Bone marrow (tissue), 2 donors: Measurements from ENCODE around the gene DYRK1A.

Source experiments
- DNase-seq, 2 donors: peaks; one replicate each; lab custom pipeline; 2025; lab: John Stamatoyannopoulos, UW

Gene DYRK1A

GRCh38 chr21:37550618-37551330 is 184.2 kb downstream of the DYRK1A start:
- DNase-seq, result no peak

DNA sequence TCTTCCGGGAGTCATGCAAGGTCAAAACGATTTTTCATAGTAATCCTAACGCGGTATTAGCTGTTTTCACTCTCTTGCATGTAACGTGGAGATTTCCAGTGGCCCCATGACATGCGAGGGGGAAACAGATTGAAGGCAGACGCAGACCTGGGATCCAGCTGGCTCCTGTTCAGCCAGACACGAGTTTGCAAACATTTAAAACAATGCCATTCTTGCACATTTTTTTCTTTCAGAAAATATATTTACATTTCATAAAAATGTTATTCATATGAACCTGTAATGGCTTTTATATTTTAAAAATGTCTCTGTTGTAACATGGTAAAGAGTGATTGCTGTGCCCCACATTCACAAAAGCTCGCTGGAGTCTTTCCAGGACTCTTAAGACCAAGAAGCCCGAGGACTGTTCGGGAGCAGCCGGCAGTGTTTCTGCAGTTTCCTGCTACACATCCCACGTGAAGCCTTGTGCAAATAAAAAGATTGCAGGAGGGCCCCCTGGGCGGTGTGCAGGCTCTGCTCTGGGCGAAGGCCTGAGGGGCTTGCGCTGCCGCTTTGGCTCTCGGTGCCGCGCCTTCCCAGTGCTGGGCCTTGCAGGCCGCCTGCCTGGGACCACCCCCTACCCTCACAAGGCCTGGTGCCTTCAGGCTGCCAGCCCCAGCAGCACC is 184.9 kb downstream of the DYRK1A start:
- DNase-seq, result no peak

- no peak for DNase-seq
These were observed 185.4 kb downstream of the DYRK1A start for GRCh38 chr21:37551993-37552355.

DNA sequence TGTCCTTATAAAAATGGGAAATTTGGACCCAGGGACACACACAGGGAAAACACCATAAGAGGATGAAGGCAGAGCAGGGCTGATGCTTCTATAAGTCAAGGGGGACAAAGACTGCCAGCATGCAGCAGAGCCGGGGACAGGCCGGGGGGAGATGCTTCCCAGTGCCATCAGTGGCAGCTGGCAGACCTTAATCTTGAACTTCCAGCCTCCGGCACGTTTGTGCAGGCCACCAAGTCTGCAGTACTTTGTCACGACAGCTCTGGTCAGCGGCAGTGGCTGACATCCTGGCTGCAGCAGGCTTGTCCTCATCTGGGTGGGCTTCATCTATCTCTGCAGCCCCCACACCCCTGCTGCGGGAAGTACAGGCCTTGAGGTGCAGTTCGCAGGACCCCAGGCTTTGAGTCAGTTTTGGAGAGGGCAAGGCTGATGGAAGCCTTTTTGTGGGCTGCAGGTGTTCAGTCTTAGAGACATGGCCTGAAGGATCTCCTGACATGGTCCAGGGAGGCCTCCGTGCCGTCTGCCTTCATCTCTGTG is 186.0 kb downstream of the DYRK1A start:
- DNase-seq, result no peak

DNA sequence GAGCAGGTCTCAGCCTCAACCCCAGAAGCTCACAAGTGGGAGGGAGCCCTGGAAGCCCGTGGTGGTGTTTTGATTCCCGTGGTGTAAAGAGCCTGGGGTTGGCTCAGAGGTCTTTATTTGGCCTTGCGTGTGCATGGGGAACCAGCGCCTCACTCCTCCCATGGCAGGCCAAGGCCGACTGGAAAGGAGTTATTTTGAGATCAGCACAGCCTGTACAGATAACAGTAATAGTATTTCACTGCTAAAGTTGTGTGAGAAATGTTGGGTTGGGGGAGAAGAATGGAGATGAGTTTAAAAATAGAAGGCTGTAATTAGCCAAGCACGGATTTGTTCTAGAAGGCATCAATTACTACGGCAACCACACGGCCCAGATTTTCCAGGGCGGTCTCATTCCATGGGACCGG is 186.5 kb downstream of the DYRK1A start:
- no peak for DNase-seq

DNA sequence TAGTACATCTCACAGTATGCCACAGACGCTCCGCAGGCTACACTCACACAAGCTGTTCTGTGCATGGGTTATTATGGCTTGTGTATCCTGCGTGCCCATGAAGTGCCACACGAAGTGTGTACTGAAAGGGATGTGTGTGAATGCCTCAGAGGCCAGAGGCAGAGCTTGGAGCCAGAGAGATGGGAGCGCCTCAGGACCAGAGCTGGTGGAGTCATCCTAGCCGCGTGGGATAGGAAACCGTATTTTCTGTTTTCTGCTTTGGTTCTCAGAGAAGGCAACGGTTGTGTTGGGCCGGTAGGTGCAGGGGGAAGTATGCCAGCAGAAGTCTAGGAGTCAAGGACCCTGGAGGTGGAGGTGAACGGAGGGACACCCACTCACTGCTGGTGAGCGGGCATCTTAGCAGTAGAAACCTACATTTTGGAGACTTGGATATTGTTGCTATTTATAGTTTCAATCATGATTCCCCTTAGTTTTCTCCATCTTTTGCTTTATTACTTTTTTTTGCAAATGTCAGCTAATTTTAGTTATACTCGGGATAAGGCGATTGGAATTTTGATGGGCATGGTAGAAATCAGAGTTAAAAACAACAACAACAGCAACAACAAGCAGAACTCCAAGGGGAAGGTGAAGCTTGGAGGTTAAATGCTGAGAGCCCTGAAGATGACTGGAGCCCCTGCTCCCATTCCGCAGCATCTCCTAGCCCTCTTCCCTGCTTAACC is 188.2 kb downstream of the DYRK1A start:
- no peak for DNase-seq

- no peak for DNase-seq
These were observed 189.2 kb downstream of the DYRK1A start for GRCh38 chr21:37555672-37556261.

DNA sequence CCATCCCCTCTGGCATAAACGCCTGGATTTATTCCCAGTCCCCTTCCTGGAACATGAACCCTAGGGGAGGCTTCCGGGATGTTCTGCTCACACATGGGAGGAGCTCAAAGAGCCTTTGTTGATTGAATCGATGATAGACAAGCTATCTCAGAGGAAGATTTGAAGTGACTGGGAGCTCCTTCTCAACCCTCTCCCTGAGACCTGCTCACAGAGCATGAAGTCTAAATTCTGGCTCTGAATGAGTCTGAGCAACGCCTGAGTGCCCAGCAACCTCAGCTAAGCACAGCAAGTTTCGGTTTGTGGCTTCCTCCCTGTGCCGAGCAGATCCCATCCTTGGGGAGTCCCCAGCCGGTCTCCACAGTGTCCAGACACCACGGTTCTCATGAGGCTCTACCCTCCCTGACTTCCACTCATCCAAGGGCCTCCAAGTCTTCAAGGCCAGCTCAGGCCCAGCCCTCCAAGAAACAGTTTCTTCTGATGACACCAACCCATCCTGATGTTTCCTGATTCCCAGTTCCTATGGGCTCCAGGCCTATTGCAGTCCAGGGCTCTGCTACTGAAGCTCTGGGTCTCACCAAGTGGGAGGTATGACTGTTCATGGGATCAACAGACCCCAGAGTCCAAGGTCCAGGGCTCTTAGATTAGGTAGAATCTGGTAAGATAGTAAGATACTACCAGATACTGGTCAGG is 190.8 kb downstream of the DYRK1A start:
- no peak for DNase-seq

DNA sequence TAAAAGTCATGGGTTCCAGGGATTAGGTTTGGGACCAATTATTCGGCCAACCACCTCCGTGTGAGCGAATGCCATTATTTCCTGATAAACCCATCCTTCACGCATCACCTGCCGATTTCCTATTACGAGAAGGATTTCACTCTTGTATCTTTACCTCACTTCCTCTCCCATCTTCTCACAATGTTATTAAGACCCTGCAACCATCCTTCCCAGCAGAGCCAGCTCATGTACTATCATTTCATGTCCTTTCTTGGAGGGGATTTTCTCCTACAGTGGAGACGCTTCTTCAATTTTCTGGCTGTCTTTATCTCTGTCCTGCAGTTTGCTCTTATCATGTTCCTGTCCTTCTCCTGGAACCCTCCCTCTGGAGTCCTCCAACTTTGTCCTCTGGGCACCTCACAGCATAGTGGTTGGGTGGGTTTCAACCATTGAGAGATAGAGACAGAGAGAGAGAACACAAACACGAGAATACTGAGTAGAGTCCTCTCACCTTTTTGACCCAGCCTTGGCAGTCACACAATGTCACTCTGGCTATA is 192.2 kb downstream of the DYRK1A start:
- no peak for DNase-seq

- no peak for DNase-seq
These were observed 193.8 kb downstream of the DYRK1A start for GRCh38 chr21:37560385-37560784.

GRCh38 chr21:37561506-37561905 is 194.9 kb downstream of the DYRK1A start:
- no peak for DNase-seq

GRCh38 chr21:37561941-37562919 is 195.7 kb downstream of the DYRK1A start:
- no peak for DNase-seq

DNA sequence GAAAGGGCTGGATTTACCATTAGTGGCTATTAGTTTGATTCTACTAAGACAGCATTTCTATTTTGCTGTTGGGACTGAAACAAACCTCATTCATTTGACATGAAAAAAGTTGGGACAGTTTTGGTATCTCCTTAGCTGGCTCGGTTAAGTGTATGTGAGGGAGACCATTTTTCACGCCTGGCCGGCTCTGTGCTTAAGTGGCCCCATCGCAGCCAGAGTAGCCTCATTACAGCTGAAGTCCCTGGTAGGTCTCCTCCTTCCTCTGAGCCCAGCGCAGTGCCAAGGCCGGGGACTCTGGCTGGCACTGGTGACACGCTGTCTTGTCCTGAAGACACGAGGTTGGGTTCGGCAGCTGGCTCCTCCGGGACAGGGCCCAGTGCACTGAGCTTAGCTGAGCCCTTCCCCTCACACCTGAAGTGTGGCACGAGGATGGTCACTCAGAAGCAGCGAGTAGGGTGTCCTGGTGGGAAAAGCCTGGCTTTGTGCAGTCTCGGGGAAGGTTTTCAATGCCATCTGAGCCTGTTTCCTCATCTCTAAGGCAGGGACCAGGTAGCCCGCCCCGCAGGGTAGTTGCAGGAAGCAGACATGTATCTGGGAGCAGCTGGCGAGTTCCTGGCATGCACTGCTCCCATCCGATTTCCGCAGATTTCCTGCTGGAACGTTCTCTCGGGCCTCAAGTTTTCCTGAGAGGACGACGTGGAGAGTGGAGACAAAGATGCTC is 196.5 kb downstream of the DYRK1A start:
- DNase-seq, result no peak

DNA sequence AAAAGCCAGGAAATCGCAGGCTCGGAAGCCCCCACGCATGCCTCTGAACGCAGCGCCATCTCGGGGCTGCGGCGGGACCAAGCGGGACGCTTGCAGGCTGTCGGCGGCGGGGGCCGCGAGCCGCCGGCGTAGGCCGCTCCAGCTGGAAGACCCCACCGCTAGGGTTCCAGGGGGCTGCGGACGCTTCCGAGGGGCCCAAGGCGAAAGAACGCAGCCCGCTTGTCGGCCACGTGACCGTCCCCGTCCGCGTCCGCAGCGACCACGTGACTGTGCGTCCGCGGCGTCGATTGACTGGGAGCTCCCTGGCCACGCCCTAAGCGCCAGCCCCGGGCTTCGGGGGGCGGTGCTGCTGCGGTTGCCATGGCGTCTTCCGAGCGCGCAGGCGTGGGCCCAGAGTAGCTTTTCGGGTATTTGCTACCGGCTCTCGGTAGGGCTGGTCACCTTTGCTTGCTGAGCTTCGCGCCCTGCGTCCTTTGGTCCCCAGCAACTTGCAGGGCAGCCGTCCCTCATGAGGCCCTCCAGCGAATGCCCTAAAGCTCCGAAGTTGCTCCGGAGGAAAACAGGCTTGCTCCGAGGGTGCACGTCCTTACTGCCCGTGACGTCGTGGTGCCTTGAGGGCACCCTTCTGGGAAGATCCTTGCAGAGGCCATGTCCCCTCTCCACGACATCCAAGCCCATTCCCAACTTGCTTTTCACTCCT is 197.2 kb downstream of the DYRK1A start:
- peak; percentile 82 to 93 for DNase-seq

- DNase-seq, result peak; percentile 93 to 100
These were observed 197.9 kb downstream of the DYRK1A start for GRCh38 chr21:37564341-37564923.

GRCh38 chr21:37564924-37565529 is 198.5 kb downstream of the DYRK1A start:
- DNase-seq, result no peak

GRCh38 chr21:37565530-37566223 is 199.1 kb downstream of the DYRK1A start:
- DNase-seq, result peak in 1 of 2 donors; percentile 17
